K562 (cell line): ENCODE data around the gene MRPS18B. TPM values are rescaled to one million over a fixed set of nuclear protein-coding genes. Genes with fewer than 3 reads are reported as not detected.
A peak's percentile ranks its signal among the peaks of the same experiment; 100 is the strongest.

Experiments used
- ATAC-seq: fragments of 200-7000 bp; cut with Tn5 transposase; 3 replicates; pipeline ENCODE4 v1.9.1; 2020; ENCODE audit warnings: moderate library complexity
- BruUV-seq: library from RNA; stranded (reverse); fragments of 400-500 nt; replicated peaks from 2 replicates; lab custom pipeline; 2021; lab: Mats Ljungman, UMichigan
- CTCF ChIA-PET: fragments of 300-600 bp; formaldehyde crosslinking; extraction: SDS; loops from one replicate; lab custom pipeline; 2021; ENCODE audit warnings: low intra/inter-chr PET ratio; lab: Yijun Ruan, JAX
- POLR2A ChIA-PET: fragments of 300-600, 350-650 bp; sonication (Branson Sonifier 250); formaldehyde crosslinking; extraction: SDS; loops from one replicate; lab custom pipeline; 2021; ENCODE audit warnings: antibody characterized with exemption, inconsistent platforms; lab: Yijun Ruan, JAX
- DNase-seq, 4 experiments: peaks; one replicate each; pipeline versions ENCODE4 v3.0.0 to v3.0.0-alpha.2; 2011 to 2018; ENCODE audit warnings: low spot score in 3 of 4, mixed read lengths in 3 of 4; ENCODE audit errors: extremely low read depth in 1 of 4
- FAIRE-seq: peaks from 2 replicates; lab custom pipeline; 2011; peaks lifted over from hg19 to GRCh38; lab: Jason Lieb, UNC
- H2AFZ ChIP-seq: 2 replicates; pipeline ENCODE4 v1.6.0; 2011; ENCODE audit warnings: low read depth, low read length, control low read depth, inconsistent platforms
- H3K27ac ChIP-seq: fragments of 200-600 bp; 3 replicates; pipeline ENCODE4 v1.8.0; 2011; ENCODE audit warnings: low read depth, mild to moderate bottlenecking, control low read depth, inconsistent platforms, low read length, moderate library complexity, mixed read lengths; ENCODE audit errors: extremely low read depth
- H3K27me3 ChIP-seq, 2 experiments: fragments of 300-600 bp in 1 of 2; 2 replicates in 1 of 2; 3 replicates in 1 of 2; pipeline versions ENCODE4 v1.6.0 to v1.8.0; 2011; ENCODE audit warnings: inconsistent platforms in 2 of 2, low read length in 2 of 2, mild to moderate bottlenecking in 1 of 2, mixed read lengths in 1 of 2, moderate library complexity in 1 of 2; ENCODE audit not compliant: control insufficient read depth in 2 of 2, insufficient read depth in 2 of 2
- H3K36me3 ChIP-seq: fragments of 300-600 bp; 3 replicates; pipeline ENCODE4 v1.8.0; 2011; ENCODE audit warnings: mild to moderate bottlenecking, low read length, inconsistent platforms; ENCODE audit not compliant: control insufficient read depth, insufficient read depth
- H3K4me1 ChIP-seq, 2 experiments: fragments of 200-600 bp in 1 of 2; replicated peaks in 1 of 2; 2 replicates in 1 of 2; 3 replicates in 1 of 2; pipeline versions ENCODE4 v1.5.1 to v1.8.0; 2011; ENCODE audit warnings: inconsistent platforms in 2 of 2, low read length in 2 of 2, mild to moderate bottlenecking in 1 of 2, mixed read lengths in 1 of 2, moderate library complexity in 1 of 2; ENCODE audit not compliant: control insufficient read depth in 2 of 2, insufficient read depth in 2 of 2
- H3K4me2 ChIP-seq: 2 replicates; pipeline ENCODE4 v1.6.1; 2011; ENCODE audit warnings: low read length, control low read depth, inconsistent platforms, mixed read lengths; ENCODE audit not compliant: insufficient read depth
- H3K4me3 ChIP-seq: fragments of 200-600 bp; sonication (generic), shearing (Covaris generic); 2 replicates; pipeline ENCODE4 v1.5.1; 2016; ENCODE audit warnings: control low read depth, inconsistent platforms
- H3K79me2 ChIP-seq: fragments of 200-600 bp; 3 replicates; pipeline ENCODE4 v1.8.0; 2011; ENCODE audit warnings: low read length, inconsistent platforms; ENCODE audit not compliant: control insufficient read depth, insufficient read depth
- H3K9ac ChIP-seq, 2 experiments: 2 replicates each; pipeline versions ENCODE4 v1.6.0 to v1.6.1; 2011; ENCODE audit warnings: low read depth in 2 of 2, low read length in 2 of 2, control low read depth in 1 of 2, inconsistent platforms in 1 of 2, mild to moderate bottlenecking in 1 of 2, mixed read lengths in 1 of 2; ENCODE audit not compliant: insufficient read depth in 1 of 2
- H3K9me1 ChIP-seq: one replicate; pipeline ENCODE4 v1.6.0; 2011; ENCODE audit warnings: inconsistent platforms, mild to moderate bottlenecking, low read length, moderate library complexity; ENCODE audit not compliant: control insufficient read depth, insufficient read depth
- H3K9me3 ChIP-seq: replicated peaks from 2 replicates; pipeline ENCODE4 v1.5.1; 2011; ENCODE audit warnings: low read depth, low read length, inconsistent platforms; ENCODE audit not compliant: control insufficient read depth, insufficient read depth
- H4K20me1 ChIP-seq: replicated peaks from 2 replicates; pipeline ENCODE4 v1.6.1; 2011; ENCODE audit warnings: low read length, inconsistent platforms, mixed read lengths; ENCODE audit not compliant: control insufficient read depth, insufficient read depth
- CBX5 ChIP-seq: IDR thresholded peaks from 2 replicates; pipeline ENCODE4 v1.6.1; 2014; ENCODE audit warnings: low read depth, borderline replicate concordance
- CTBP1 ChIP-seq: fragments of 450-650 bp; IDR thresholded peaks from 2 replicates; pipeline ENCODE4 v1.6.1; 2016; ENCODE audit warnings: borderline replicate concordance
- FOXK2 ChIP-seq, 2 experiments: fragments of 450-650 bp; IDR thresholded peaks in 1 of 2; conservative IDR thresholded peaks in 1 of 2; 2 replicates each; pipeline ENCODE4 v1.6.1; 2016; ENCODE audit warnings: low read depth in 2 of 2, mild to moderate bottlenecking in 1 of 2
- HNRNPLL ChIP-seq: fragments of 200-400 bp; formaldehyde crosslinking; IDR thresholded peaks from 2 replicates; pipeline ENCODE4 v1.6.1; 2017; ENCODE audit warnings: low read length, low read depth, mild to moderate bottlenecking; ENCODE audit not compliant: poor library complexity, severe bottlenecking
- MYNN ChIP-seq, 2 experiments: sonication (generic); formaldehyde crosslinking in 1 of 2; IDR thresholded peaks; 2 replicates each; pipeline versions ENCODE4 v1.5.0 to v1.6.1; 2016 to 2020; ENCODE audit warnings: antibody characterized with exemption in 1 of 2, missing genetic modification reagents in 1 of 2
- PURB ChIP-seq: sonication (generic); formaldehyde crosslinking; IDR thresholded peaks from 2 replicates; pipeline ENCODE4 v1.9.0; 2021; ENCODE audit warnings: low read depth, mild to moderate bottlenecking, missing genetic modification reagents
- RFX1 ChIP-seq: fragments of 450-650 bp; IDR thresholded peaks from 2 replicates; pipeline ENCODE4 v1.6.1; 2016; ENCODE audit warnings: mild to moderate bottlenecking, moderate library complexity
- SIN3A ChIP-seq, 2 experiments: fragments of 150-350 bp in 1 of 2; IDR thresholded peaks; 2 replicates each; pipeline ENCODE4 v1.6.1; 2011 to 2016; ENCODE audit warnings: borderline replicate concordance in 2 of 2, low read depth in 2 of 2, low read length in 2 of 2, mild to moderate bottlenecking in 2 of 2, moderate library complexity in 2 of 2; ENCODE audit not compliant: control insufficient read depth in 1 of 2
- SREBF2 ChIP-seq: sonication (generic); formaldehyde crosslinking; IDR thresholded peaks from 2 replicates; pipeline ENCODE4 v1.4.0; 2020; ENCODE audit warnings: mild to moderate bottlenecking, missing genetic modification reagents
- TEAD1 ChIP-seq, 2 experiments: fragments of 450-650 bp in 1 of 2; sonication (generic) in 1 of 2; formaldehyde crosslinking; IDR thresholded peaks; 2 replicates each; pipeline versions ENCODE4 v1.4.0 to v1.8.0; 2020 to 2022; ENCODE audit warnings: mild to moderate bottlenecking in 2 of 2, missing genetic modification reagents in 1 of 2
- TOE1 ChIP-seq, 2 experiments: fragments of 450-650 bp in 1 of 2; sonication (generic) in 1 of 2; formaldehyde crosslinking in 1 of 2; IDR thresholded peaks; 2 replicates each; pipeline versions ENCODE4 v1.7.1 to v1.8.0; 2016 to 2022; ENCODE audit warnings: borderline replicate concordance in 2 of 2, mild to moderate bottlenecking in 2 of 2, antibody characterized with exemption in 1 of 2, inconsistent platforms in 1 of 2, low read depth in 1 of 2, missing genetic modification reagents in 1 of 2, moderate library complexity in 1 of 2
- UBTF ChIP-seq, 2 experiments: IDR thresholded peaks; 2 replicates each; pipeline ENCODE4 v1.6.1; 2012; ENCODE audit warnings: improper control_type of control experiment in 2 of 2, low read depth in 2 of 2, low read length in 2 of 2, borderline replicate concordance in 1 of 2
- ZBTB12 ChIP-seq: fragments of 250-450 bp; sonication (Bioruptor Pico); IDR thresholded peaks from 2 replicates; pipeline ENCODE4 v1.4.0; 2020
- ZFPM2 ChIP-seq: fragments of 250-450 bp; sonication (Bioruptor Pico); IDR thresholded peaks from 2 replicates; pipeline ENCODE4 v1.5.1; 2022; ENCODE audit warnings: mild to moderate bottlenecking
- ZNF740 ChIP-seq, 3 experiments: fragments of 200-800 bp in 1 of 3; sonication (Bioruptor generic) in 1 of 3; sonication (generic) in 1 of 3; formaldehyde crosslinking in 1 of 3; IDR thresholded peaks; 2 replicates each; pipeline versions ENCODE4 v1.6.1 to v1.8.0; 2016 to 2022; ENCODE audit warnings: mild to moderate bottlenecking in 2 of 3, missing compliant biosample characterization in 2 of 3, missing genetic modification characterization in 2 of 3, missing genetic modification reagents in 1 of 3
- WGBS: fragments of 100-300 bp; shearing (Covaris generic); methylation state at CpG from one replicate; pipeline ENCODE4 v1.1.6; 2016; ENCODE audit warnings: low coverage, mixed read lengths; ENCODE audit not compliant: insufficient coverage; ENCODE audit errors: missing lambda C conversion rate; 5-methylcytosine and 5-hydroxymethylcytosine counted together
- in situ Hi-C: fragments of 300-500 bp; cut with MboI; formaldehyde crosslinking; loops from 4 replicates; pipeline ENCODE4 v1.15.0; 2018; ENCODE audit warnings: inconsistent platforms, mixed read lengths
- intact Hi-C: fragments of 100-400 bp; cut with micrococcal nuclease; formaldehyde crosslinking; loops from 2 replicates; pipeline ENCODE4 v1.14.2; 2022
- polyA plus RNA-seq, 8 experiments: library from polyadenylated mRNA; depleted of rRNA in 4 of 8; stranded (reverse) in 5 of 8; unstranded in 3 of 8; fragments of >200 nt; fragmentation: Nextera tagmentation in 2 of 8; fragmentation: Illumina TruSeq in 1 of 8; extraction: Ambion mirVana in 2 of 8; extraction: Trizol in 1 of 8; gene quantifications; 2 replicates each; pipeline versions ENCODE4 v1.2.1 to v1.2.3, GENCODE V29; 2011 to 2014; ENCODE audit warnings: inconsistent platforms in 1 of 8, missing spikeins in 1 of 8
- total RNA-seq, 7 experiments: library from RNA; depleted of rRNA in 6 of 7; stranded (reverse); fragments of >200 nt in 6 of 7; fragmentation: Illumina TruSeq in 2 of 7; extraction: Trizol in 2 of 7; gene quantifications; 2 replicates each; pipeline versions ENCODE4 v1.2.1 to v1.2.3, GENCODE V29; 2011 to 2021; ENCODE audit warnings: low replicate concordance in 1 of 7

Gene MRPS18B
- total and polyA plus RNA-seq, 9 of the 15 experiments (the other 6 are each of a cell fraction or from before 2014, with no cell fraction given): 132 to 383 (median 178) TPM

- no peak overlapping the region for H3K4me3 ChIP-seq
- TF ChIP-seq ZFPM2 (CRISPR knock-in tag) (no peak), CBX5 (no peak), HNRNPLL (no peak), TOE1 (IDR thresholded peaks at IDR 0.05; ENCODE audit: borderline replicate concordance) (no peak), TOE1 (CRISPR knock-in tag; IDR thresholded peaks at IDR 0.05; ENCODE audit: borderline replicate concordance, low read depth) (no peak), ZBTB12 (CRISPR knock-in tag) (no peak), UBTF (IDR thresholded peaks at IDR 0.05; ENCODE audit: borderline replicate concordance in 1 of 2, low read depth in 2 of 2, low read length in 2 of 2) (no peak), ZNF740 (CRISPR knock-in tag; IDR thresholded peaks at IDR 0.05) (no peak), ZNF740 (tag; IDR thresholded peaks at IDR 0.05) (no peak), RFX1 (no peak), SIN3A (IDR thresholded peaks at IDR 0.05; ENCODE audit: borderline replicate concordance in 2 of 2, control insufficient read depth in 1 of 2, low read depth in 2 of 2, low read length in 2 of 2) (no peak), FOXK2 (conservative IDR thresholded peaks at IDR 0.05 in 1 of 2, IDR thresholded peaks at IDR 0.05 in 1 of 2; ENCODE audit: low read depth in 2 of 2) (no peak), PURB (CRISPR knock-in tag) (no peak), SREBF2 (CRISPR knock-in tag) (no peak), TEAD1 (CRISPR knock-in tag; IDR thresholded peaks at IDR 0.05) (no peak), CTBP1 (no peak), MYNN (IDR thresholded peaks at IDR 0.05) (no peak), MYNN (CRISPR knock-in tag; IDR thresholded peaks at IDR 0.05) (no peak)
These were observed 17.1 kb upstream of the MRPS18B start for GRCh38 chr6:30600451-30600961.

More at GRCh38 chr6:30600451-30600961, 17.1 kb upstream of the MRPS18B start:
- H3K4me2 ChIP-seq: no peak overlapping the region
- peaks cover 69% of the 10 kb centered on the region for H3K36me3 ChIP-seq
- intact Hi-C loops (no loop called here), in situ Hi-C loops (no loop called here)
- peaks cover 7% of the 10 kb centered on the region; the same call in 1 of the 2 replicates for H4K20me1 ChIP-seq
- no peaks in the 10 kb centered on the region for H3K27me3 ChIP-seq
- H2AFZ ChIP-seq: no peak overlapping the region
- no peak for ATAC-seq
- no peaks in the 10 kb centered on the region; the same call in 2 of the 3 replicates for H3K79me2 ChIP-seq
- CTCF ChIA-PET: no interaction called here
- no peaks in the 10 kb centered on the region for H3K9me1 ChIP-seq
- 89% methylated on average over 10 of the region's 10 CpGs for WGBS
- H3K27ac ChIP-seq: no peak overlapping the region
- no peaks in the 10 kb centered on the region for H3K9me3 ChIP-seq
- POLR2A ChIA-PET: interaction anchor here (0.6 to 13.5 kb wide), 7 partner anchors 10 to 285 kb away, joined by 3 to 310 read pairs (median 28); no protein-coding TSS in a partner anchor
- DNase-seq: peak in 2 of 4 experiments; percentile 29 to 30
- TSS peak; percentile 15 for BruUV-seq
- FAIRE-seq: no peak
- H3K4me1 ChIP-seq: peaks cover 4 to 11% of the 10 kb centered on the region in 2 experiments; a peak in 4 of 5 replicates
- H3K9ac ChIP-seq: no peak overlapping the region; a peak in 1 of 4 replicates
